Stomach (tissue), 9 donors: ENCODE results near the gene SAMD14. TPM values are rescaled to one million over a fixed set of nuclear protein-coding genes. Genes with fewer than 3 reads are reported as not detected.

Experiments used
- DNase-seq, 2 donors: peaks; one replicate each; pipeline versions ENCODE4 v3.0.0 to v3.0.0-alpha.2; 2013 to 2019
- H3K27ac ChIP-seq, 5 donors: fragments of 200-600 bp in 4 of 5; sonication (generic) in 4 of 5; one replicate each; pipeline ENCODE4 v1.5.1; 2013 to 2019; ENCODE audit warnings: mild to moderate bottlenecking in 1 of 5, moderate library complexity in 1 of 5
- H3K27me3 ChIP-seq, 3 donors: fragments of 200-600 bp; sonication (generic); one replicate each; pipeline ENCODE4 v1.5.1; 2017 to 2019; ENCODE audit warnings: mixed run types in 1 of 3
- H3K36me3 ChIP-seq, 4 donors: fragments of 200-600 bp; sonication (generic); 1 replicate in 3 of 4; 2 replicates in 1 of 4; pipeline ENCODE4 v1.5.1; 2016 to 2019
- H3K4me1 ChIP-seq, 4 donors: fragments of 200-600 bp; sonication (generic); one replicate each; pipeline ENCODE4 v1.5.1; 2016 to 2019
- H3K4me3 ChIP-seq, 4 donors: fragments of 200-600 bp; sonication (generic) in 3 of 4; one replicate each; pipeline ENCODE4 v1.5.1; 2016 to 2019; ENCODE audit warnings: mild to moderate bottlenecking in 1 of 4
- H3K9me3 ChIP-seq, 4 donors: fragments of 200-600 bp; sonication (generic); one replicate each; pipeline ENCODE4 v1.5.1; 2016 to 2019
- EP300 ChIP-seq: sonication (generic); formaldehyde crosslinking; IDR thresholded peaks from one replicate; pipeline ENCODE4 v1.6.1; 2017; ENCODE audit warnings: antibody characterized with exemption
- POLR2A ChIP-seq, 4 donors: fragments of 450-650 bp; IDR thresholded peaks; one replicate each; pipeline ENCODE4 v1.6.1; 2016; ENCODE audit warnings: antibody characterized with exemption in 4 of 4, control low read depth in 2 of 4, mild to moderate bottlenecking in 1 of 4, moderate library complexity in 1 of 4
- POLR2AphosphoS5 ChIP-seq, 3 donors: sonication (generic); formaldehyde crosslinking; IDR thresholded peaks; one replicate each; pipeline ENCODE4 v1.6.1; 2016; ENCODE audit warnings: antibody characterized with exemption in 3 of 3
- WGBS, 5 donors: extraction: QIAGEN DNeasy Blood & Tissue Kit in 3 of 5; methylation state at CpG; one replicate each; pipeline versions ENCODE4 v1.1.5 to v1.1.7; 2013 to 2018; 5-methylcytosine and 5-hydroxymethylcytosine counted together
- intact Hi-C: fragments of 100-400 bp; cut with DNase I; formaldehyde crosslinking; loops from one replicate; pipeline ENCODE4 v1.15.1; 2023; ENCODE audit warnings: low total_unique reads
- polyA plus RNA-seq, 3 donors: library from polyadenylated mRNA; stranded (reverse); fragments of 200-250 nt; gene quantifications; one replicate each; pipeline ENCODE4 v1.2.3, GENCODE V29; 2013
- total RNA-seq, 5 donors: library from RNA; depleted of rRNA; stranded (reverse); fragments of >200 nt; gene quantifications; one replicate each; pipeline versions ENCODE4 v1.1.0 to v1.2.3, GENCODE V29; 2014 to 2016
- TF ChIP-seq, protein P1 (sequence below), 7 experiments: fragments of 450-650 bp in 4 of 7; fragments of 200-600 bp in 3 of 7; sonication (generic) in 3 of 7; IDR thresholded peaks; one replicate each; pipeline ENCODE4 v1.5.1; 2016 to 2019; ENCODE audit warnings: antibody characterized with exemption in 7 of 7, control low read depth in 2 of 7, mild to moderate bottlenecking in 1 of 7
- donor health status: healthy with polysubstance abuse.
- donor health status: Bipolar disorder and iron deficiency.
- donor health status: healthy.

SAMD14 gene
- total and polyA plus RNA-seq, 8 donors = 1.3 to 87.0 (median 1.8) TPM; not detected in 2

- intact Hi-C loops = no loop called here
- Histone ChIP-seq H3K4me1 (peaks cover 44 to 87% (median 66%) of the 10 kb centered on the region in 4 donors), H3K36me3 (peaks cover 13 to 72% (median 53%) of the 10 kb centered on the region in 4 donors), H3K9me3 (no peaks in the 10 kb centered on the region), H3K27me3 (no peaks in the 10 kb centered on the region), H3K4me3 (peak overlapping the region in 1 of 4 donors; percentile 20), H3K27ac (peak overlapping the region; percentile 71 to 85 (median 80))
- WGBS, 5 donors = 55 to 63% (median 57%) methylated on average over 5 of the region's 5 CpGs
- DNase-seq = no peak
- TF ChIP-seq POLR2AphosphoS5 (IDR thresholded peaks at IDR 0.05) (no peak), POLR2A (IDR thresholded peaks at IDR 0.05) (no peak), EP300 (no peak)
- TF ChIP-seq, protein P1, sequence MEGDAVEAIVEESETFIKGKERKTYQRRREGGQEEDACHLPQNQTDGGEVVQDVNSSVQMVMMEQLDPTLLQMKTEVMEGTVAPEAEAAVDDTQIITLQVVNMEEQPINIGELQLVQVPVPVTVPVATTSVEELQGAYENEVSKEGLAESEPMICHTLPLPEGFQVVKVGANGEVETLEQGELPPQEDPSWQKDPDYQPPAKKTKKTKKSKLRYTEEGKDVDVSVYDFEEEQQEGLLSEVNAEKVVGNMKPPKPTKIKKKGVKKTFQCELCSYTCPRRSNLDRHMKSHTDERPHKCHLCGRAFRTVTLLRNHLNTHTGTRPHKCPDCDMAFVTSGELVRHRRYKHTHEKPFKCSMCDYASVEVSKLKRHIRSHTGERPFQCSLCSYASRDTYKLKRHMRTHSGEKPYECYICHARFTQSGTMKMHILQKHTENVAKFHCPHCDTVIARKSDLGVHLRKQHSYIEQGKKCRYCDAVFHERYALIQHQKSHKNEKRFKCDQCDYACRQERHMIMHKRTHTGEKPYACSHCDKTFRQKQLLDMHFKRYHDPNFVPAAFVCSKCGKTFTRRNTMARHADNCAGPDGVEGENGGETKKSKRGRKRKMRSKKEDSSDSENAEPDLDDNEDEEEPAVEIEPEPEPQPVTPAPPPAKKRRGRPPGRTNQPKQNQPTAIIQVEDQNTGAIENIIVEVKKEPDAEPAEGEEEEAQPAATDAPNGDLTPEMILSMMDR (IDR thresholded peaks at IDR 0.05) = no peak
Observed at GRCh38 chr17:50100480-50100883, 29.5 kb downstream of the SAMD14 start.

DNA sequence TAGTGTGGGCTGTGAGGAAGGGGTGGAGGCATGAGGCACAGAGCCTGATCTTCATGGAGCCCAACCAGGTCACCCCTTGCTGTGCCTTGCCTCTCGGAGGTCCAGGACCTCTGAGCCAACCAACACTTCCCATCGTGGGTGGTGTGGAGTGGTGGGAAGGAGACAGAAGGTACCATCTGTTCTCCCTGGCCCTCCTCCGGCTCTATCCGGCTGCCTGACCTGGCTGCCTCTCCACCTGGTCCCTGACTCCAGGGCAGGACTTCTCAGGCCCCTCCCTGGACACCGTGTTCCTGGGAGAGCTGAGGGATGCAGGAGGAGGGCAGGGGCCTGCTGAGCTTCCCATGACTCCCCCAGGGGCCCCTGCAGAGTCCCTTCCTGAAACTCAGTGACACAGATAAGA is 31.0 kb downstream of the SAMD14 start:
- no peaks in the 10 kb centered on the region for H3K27me3 ChIP-seq
- DNase-seq = no peak
- peaks cover 13 to 57% (median 40%) of the 10 kb centered on the region in 4 donors for H3K36me3 ChIP-seq
- TF ChIP-seq POLR2AphosphoS5 (IDR thresholded peaks at IDR 0.05) (no peak), EP300 (no peak), POLR2A (IDR thresholded peaks at IDR 0.05) (no peak)
- WGBS, 5 donors = 66 to 86% (median 77%) methylated on average over 5 of the region's 5 CpGs
- intact Hi-C loops = no loop called here
- H3K27ac ChIP-seq = peak overlapping the region in 2 of 5 donors; percentile 17 to 79
- no peak overlapping the region for H3K4me3 ChIP-seq
- H3K4me1 ChIP-seq = peaks cover 44 to 92% (median 69%) of the 10 kb centered on the region in 4 donors
- no peaks in the 10 kb centered on the region for H3K9me3 ChIP-seq

DNA sequence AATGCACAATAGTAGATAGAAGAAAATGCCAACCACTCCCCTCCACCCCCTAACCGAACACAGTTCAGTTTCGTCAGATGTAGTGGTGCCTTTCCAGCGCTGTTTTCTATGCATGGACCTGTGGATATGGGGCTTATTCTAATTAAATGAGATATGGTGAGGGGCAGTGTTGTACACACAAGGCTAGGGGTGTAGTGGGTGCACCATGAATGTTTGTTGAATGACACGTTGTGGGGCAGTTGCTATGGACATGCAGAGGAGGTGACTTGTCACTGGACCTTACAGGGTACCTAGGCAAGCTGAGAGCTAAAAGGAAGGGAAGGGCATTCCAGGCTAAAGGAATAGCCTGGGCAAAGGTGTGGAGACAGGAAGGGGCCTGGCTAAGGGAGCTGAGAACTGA is 31.4 kb downstream of the SAMD14 start:
- intact Hi-C loops = no loop called here
- H3K9me3 ChIP-seq = no peaks in the 10 kb centered on the region
- no peak for DNase-seq
- 77 to 85% (median 79%) methylated on average over 4 of the region's 4 CpGs for WGBS, 5 donors
- TF ChIP-seq EP300 (no peak), POLR2A (IDR thresholded peaks at IDR 0.05) (no peak), POLR2AphosphoS5 (IDR thresholded peaks at IDR 0.05) (no peak)
- TF ChIP-seq, protein P1 (IDR thresholded peaks at IDR 0.05) = no peak
- H3K4me3 ChIP-seq = no peak overlapping the region
- no peaks in the 10 kb centered on the region for H3K27me3 ChIP-seq
- H3K4me1 ChIP-seq = peaks cover 44 to 90% (median 68%) of the 10 kb centered on the region in 4 donors
- H3K27ac ChIP-seq = peak overlapping the region in 2 of 5 donors; percentile 17 to 79
- peaks cover 13 to 53% (median 35%) of the 10 kb centered on the region in 4 donors for H3K36me3 ChIP-seq

GRCh38 chr17:50097926-50098325 is 32.0 kb downstream of the SAMD14 start:
- intact Hi-C loops = no loop called here
- no peak overlapping the region for H3K27ac ChIP-seq

More at GRCh38 chr17:50097926-50098325, 32.0 kb downstream of the SAMD14 start:
- WGBS, 5 donors = 67 to 81% (median 79%) methylated on average over 4 of the region's 4 CpGs
- TF ChIP-seq, protein P1 (IDR thresholded peaks at IDR 0.05) = no peak
- TF ChIP-seq POLR2AphosphoS5 (IDR thresholded peaks at IDR 0.05) = no peak
- TF ChIP-seq EP300 = no peak
- no peak for TF ChIP-seq POLR2A (IDR thresholded peaks at IDR 0.05)
- Histone ChIP-seq H3K27me3 (no peaks in the 10 kb centered on the region), H3K36me3 (peaks cover 13 to 48% (median 32%) of the 10 kb centered on the region in 4 donors), H3K4me3 (no peak overlapping the region), H3K9me3 (no peaks in the 10 kb centered on the region), H3K4me1 (peaks cover 41 to 83% (median 63%) of the 10 kb centered on the region in 4 donors)
- no peak for DNase-seq
